Measurements from ENCODE around the gene E2F7. TPM values are rescaled to one million over a fixed set of nuclear protein-coding genes. Genes with fewer than 3 reads are reported as not detected.
"Not testable (repeated sequence)": the region's sequence is repeated elsewhere in the genome, so short reads cannot be mapped to it uniquely, and the experiment has no call there.

E2F7 gene, protein sequence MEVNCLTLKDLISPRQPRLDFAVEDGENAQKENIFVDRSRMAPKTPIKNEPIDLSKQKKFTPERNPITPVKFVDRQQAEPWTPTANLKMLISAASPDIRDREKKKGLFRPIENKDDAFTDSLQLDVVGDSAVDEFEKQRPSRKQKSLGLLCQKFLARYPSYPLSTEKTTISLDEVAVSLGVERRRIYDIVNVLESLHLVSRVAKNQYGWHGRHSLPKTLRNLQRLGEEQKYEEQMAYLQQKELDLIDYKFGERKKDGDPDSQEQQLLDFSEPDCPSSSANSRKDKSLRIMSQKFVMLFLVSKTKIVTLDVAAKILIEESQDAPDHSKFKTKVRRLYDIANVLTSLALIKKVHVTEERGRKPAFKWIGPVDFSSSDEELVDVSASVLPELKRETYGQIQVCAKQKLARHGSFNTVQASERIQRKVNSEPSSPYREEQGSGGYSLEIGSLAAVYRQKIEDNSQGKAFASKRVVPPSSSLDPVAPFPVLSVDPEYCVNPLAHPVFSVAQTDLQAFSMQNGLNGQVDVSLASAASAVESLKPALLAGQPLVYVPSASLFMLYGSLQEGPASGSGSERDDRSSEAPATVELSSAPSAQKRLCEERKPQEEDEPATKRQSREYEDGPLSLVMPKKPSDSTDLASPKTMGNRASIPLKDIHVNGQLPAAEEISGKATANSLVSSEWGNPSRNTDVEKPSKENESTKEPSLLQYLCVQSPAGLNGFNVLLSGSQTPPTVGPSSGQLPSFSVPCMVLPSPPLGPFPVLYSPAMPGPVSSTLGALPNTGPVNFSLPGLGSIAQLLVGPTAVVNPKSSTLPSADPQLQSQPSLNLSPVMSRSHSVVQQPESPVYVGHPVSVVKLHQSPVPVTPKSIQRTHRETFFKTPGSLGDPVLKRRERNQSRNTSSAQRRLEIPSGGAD
- total RNA-seq, result 4.0 TPM

DNA sequence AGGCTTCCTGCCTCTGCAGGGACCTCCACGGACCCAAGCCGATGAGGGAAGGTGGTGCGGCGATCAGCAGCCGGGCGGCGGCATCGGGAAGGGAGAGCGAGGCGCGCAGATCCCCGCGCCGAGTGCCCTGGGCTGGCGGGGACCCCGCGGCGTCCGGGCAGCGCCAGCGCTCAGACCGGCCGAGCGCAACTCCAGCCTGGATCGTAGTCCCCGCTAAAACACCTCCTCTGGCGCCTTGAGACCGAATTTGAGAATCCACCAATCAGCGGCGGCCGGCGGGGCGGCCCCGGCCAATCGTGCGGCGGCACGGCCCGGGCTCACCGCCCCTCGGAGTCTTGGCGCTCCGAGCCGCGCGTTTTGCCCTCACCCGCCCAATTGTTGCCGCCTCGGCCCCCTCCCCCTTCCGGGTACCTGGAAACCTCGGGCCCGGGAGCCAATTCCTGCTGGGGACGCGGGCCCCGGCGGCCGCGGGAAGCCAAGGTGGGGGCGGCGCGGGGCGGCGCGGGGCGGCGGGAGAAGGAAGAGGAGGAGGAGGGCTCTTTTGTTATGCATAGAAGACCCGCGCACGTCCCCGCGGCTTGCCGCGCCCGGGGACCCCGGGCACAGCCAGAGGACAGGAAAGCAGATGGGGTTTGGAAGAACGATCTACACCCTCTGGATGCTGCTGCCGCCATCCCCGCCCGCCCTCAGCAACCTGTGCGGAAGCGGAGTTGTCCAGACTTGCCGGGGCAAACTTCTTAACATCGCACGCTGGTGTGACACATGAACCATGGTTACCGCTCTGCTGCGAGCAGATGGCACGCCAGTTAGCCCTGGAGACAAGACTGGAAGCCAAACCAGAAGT, at the start of gene E2F7:
TSS of gene E2F7 (minus strand) at position 209 of the 844 bp plus-strand sequence. CDS start 934 bp downstream, outside the sequence.
- ATAC-seq, result peak; percentile 94

DNA sequence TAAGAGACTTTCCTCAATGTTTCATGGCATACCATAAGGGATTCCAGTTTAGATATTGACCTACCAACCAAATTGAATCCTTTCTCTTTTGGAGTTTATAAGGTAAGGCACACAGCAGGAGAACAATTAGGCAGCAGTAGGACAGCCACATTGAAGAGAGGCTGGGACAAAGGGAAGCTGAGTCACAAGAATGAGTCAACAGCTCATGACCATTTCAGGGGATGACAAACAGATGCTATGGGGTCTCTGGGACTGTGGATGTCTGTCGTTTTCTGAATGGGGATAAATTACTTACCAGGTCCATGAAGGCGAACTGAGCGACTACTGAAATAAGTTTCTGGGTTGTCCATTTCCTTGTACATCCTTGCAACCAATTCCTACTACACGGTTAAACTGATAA, 48.6 kb upstream of the E2F7 start:
- no peak for ATAC-seq

DNA sequence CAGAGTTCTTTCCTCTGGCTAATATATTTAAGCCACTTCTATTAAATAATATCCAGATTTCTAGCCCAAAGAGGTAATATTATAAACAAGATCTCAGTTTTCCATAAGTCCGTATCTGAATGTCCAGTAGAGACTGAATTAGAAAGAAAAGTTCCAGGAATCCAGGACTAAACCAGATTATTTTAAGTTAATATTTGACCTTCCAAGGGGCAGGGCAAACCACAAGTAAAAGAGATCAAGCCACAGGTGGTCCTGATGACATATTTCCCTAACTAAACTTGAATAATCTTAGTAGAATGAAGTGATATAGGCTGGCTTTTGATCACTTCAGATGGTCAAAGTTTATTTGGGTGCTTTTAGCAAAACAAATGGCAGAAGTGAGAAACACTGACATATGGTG, 43.3 kb upstream of the E2F7 start:
- ATAC-seq, result no peak

DNA sequence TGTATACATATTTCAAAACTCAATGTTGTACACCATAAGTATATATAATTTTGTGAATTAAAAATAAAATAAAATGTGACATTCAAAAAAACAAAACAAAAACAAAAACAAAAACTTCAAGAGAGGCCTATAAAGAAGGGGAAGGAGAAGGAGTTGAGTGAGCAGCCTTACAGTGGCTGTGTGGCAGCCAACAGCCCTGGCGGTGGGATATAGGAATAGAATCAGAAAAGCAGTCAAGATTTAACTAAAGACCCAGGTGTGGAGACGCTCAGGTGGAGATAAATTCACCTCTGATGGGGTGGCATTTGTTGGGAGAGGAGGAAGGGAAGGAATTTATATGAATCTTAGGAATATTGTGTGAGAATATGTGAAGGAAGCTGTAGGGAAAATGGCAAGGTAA, 41.8 kb upstream of the E2F7 start:
- ATAC-seq, result no peak

DNA sequence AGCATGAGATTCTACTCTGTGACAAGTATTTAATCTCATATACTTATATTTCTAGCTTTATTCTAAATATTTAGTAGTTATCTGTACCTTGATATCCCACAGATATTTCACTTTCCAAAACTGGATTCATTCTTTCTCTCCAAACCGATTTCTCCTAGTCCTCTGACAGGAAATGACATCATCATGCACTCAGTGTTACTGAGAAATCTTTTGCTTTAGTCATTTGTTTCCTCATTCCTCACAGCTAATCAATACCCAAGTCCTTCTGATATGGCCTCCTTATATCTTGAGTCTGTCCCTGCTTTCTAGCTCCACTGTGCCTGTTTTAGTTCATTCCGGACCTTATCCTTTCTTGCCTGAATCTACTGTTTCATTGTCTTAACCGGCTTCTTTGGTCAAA, 39.4 kb upstream of the E2F7 start:
- no peak for ATAC-seq

DNA sequence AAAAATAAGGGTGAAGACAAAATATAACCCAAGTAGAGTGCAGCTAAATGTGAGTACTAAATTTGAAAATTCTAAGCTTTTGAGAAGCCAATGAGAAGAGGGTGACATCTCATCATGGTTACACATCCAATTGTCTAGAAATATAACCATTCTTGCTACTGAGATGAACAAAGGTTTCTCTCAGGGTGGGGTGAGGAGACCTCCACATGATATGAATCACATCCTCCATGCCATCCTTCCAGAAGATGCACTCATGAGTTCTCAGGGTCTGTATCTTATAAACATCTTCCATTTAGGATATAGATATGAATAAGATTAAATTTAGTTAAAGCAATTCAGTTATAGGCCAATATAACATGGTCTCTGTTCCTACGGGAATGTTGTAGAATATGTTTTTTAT, 38.9 kb upstream of the E2F7 start:
- ATAC-seq, result no peak

DNA sequence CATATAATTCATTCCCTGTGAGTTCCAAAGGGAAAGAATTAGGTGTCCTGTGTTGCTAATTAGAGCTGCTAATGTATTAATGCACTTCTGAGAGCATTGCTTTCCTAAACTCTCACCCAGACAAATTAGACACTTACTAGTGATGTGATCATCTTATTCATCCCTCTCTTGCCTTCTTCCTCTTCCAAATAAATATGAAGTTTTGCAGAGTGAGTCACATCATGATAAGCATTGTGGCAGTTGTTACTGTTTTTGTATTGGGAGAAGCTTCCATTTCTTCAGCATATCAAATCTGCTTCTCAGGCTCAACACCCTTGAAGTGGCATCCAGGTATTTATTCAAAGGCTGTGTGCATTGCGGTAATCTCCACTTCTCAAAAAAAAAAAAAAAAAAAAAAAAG, 37.3 kb upstream of the E2F7 start:
- no peak for ATAC-seq

DNA sequence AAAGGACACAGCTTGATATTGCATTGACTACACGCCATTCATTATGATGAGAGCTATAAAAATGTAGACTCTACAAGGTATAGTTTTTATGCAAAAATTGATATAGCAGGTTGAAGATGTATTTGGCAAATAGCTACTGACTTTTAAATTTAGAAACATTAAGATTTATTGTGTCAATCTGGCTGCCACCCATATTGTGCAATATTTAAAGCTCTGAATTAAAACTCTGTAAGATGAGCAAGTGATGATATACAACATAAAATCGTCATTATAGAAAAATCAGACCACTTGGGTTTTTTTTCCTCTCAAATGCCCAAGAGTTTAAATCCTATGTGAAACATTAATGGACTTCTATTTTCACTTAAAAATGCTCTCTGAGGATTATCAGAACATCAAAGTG, 36.8 kb upstream of the E2F7 start:
- ATAC-seq, result no peak

DNA sequence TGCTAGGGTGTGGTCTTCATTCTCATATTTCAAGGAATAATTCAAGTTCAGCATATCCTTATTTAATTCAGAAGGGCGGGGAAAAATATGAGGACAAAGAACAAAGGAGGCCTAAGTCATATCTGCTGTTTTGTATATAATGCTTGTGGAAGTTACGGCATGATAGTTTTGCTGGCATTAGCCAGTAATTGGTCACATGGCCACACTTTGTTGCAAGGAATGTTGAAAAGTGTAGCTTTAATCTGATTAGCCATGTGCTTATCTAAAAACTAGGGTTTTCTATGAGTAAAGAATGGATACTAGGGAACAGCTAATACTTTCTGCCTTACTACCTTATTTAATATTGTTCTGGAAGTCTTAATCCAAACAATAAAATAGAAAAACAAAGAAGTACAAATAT, 34.4 kb upstream of the E2F7 start:
- ATAC-seq, result no peak

DNA sequence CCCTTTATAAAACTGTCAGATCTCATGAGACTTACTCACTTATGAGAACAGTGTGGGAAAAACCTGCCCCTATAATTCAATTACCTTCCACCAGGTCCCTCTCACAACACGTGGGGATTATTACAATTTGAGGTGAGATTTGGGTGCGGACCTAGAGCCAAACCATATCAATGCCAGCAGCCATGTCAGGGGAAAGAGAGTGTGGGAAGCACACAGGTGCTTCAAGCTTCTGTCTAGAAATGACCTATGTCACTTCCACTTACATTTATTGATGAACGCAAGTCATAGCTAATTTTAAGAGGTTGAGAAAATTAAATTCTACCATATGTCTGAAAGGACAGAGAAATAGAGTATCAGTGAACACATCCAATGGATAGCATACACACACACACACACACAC, 32.5 kb upstream of the E2F7 start:
- ATAC-seq, result no peak

DNA sequence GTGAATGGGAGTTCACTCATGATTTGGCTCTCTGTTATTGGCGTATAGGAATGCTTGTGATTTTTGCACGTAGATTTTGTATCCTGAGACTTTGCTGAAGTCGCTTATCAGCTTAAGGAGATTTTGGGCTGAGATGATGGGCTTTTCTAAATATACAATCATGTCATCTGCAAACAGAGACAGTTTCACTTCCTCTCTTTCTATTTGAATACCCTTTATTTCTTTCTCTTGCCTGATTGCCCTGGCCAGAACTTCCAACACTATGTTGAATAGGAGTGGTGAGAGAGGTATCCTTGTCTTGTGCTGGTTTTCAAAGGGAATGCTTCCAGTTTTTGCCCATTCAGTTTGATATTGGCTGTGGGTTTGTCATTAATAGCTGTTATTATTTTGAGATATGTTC, 26.9 kb upstream of the E2F7 start:
- ATAC-seq, result not testable (repeated sequence)

DNA sequence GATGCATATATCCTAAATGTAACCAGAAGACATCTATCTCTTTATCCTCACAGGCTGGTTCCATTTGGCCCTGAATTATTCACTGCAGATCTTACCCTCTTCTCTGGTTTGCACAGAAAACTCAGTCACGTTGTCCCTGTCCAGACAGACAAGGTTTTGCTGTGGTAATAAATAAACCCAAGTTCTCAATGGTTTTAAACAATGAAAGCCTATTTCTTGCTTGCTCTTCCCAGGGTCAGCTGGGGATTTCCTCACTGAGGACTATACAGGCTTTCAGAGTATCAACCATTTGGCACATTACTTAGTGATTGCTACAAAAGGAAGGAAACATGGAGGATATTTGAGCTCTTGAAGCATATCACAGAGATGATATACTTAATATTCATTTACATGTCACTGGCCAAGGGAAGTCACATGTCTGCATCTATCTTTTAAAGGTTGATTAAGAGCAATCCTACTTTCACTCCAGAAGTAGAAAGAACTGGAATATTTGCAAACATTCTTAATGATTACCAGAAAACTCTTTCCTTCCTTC, 24.4 kb upstream of the E2F7 start:
- ATAC-seq, result no peak

DNA sequence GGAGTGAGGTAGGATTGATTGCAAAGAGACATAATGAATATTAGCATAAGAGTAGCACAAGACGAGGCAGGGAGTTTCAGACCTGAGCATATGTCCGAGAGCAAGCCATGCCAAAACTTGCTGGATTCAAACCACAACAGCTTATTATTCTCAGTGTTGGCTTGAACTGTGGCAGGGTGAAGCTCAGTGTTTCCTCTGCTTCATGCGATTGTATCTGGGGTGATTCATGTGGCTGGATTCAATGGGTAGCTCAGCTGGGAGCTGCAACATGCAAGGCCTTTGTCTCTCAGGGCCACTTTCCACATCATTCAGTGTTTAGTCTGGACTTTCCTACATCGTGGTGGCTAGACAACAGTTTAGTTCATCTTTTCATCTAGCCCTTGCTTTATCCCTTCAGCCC, 22.1 kb upstream of the E2F7 start:
- ATAC-seq, result no peak

DNA sequence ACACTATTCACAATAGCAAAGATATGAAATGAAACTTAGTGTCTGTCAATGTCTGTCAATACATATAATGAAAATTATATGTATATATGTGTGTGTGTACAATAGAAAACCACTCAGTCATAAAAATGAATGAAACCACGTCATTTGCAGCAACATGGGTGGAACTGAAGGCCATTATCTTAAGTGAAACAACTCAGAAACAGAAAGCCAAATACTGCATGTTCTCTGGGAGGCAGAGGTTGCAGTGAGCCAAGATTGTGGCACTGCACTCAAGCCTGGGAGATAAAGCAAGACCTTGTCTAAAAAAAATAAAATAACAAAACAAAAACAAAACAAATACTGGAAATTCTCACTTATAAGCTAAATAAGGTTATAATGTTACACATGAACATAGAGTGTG, 16.7 kb upstream of the E2F7 start:
- ATAC-seq, result no peak

DNA sequence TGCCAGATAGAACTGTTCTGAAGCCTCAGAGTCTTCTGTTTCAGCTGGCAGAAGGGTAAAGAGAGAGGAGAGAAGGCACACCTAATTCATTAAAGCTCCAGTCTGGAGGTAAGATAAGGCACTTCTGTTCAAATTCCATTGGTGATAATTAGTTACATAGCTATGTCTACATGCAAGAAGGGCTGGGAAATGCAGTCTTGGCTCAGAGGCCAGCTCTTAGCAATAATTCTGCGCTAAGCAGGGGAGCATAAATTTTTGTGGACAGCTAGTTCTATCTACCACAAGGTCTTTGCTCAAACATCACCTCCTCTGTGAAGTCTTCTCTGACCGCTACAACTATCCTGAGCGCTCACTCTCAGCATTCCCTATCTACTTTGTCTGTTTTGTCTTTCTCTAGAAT, 14.3 kb upstream of the E2F7 start:
- no peak for ATAC-seq

DNA sequence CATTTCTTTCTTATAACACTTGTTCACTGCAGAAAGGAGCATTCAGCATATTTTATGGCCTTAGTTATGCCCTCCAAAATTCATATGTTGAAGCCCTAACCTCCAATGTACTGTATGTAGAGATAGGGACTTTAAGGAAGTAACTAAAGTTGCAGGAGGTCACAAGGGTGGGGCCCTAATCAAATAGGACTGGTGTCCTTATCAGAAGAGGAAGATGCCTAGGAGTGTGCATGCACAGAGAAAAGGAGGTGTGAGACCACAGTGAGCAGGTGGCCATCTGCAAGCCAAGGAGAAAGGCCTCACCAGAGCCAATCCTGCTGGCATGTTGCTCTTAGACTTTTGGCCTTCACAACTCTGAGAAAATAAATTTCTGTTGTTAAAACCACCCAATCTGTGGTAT, 12.9 kb upstream of the E2F7 start:
- ATAC-seq, result no peak

DNA sequence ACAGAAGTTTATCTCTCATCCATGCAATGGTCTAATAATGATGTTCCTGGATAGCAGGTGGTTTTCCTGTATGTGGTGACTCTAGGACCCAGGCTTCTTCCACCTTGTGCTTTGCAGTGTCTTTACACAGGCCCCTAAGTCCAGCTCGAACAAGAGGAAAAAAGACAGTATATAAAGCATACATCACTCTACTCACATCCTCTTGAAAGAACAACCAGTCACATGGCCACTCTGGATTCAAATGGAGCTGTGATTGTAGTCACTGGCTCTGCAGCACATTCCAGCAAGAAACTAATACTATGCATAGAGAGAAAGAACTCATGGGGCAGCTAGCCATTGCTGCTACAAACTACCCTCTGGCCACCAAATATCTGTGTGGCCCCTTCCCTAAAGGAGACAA, 11.5 kb upstream of the E2F7 start:
- no peak for ATAC-seq

DNA sequence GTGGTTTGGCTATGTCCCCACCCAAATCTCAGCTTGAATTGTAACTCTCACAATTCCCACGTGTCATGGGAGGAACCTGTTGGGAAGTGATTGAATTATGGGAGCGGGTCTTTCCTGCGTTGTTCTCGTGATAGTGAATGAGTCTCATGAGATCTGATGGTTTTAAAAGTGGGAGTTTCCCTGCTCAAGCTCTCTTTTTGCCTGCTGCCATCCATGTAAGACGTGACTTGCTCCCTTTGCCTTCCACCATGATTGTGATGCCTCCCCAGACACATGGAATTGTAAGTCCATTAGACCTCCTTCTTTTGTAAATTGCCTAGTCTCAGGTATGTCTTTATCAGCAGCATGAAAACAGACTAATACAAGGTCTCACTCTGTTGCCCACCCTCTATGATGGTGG, 8.5 kb upstream of the E2F7 start:
- ATAC-seq, result not testable (repeated sequence)

DNA sequence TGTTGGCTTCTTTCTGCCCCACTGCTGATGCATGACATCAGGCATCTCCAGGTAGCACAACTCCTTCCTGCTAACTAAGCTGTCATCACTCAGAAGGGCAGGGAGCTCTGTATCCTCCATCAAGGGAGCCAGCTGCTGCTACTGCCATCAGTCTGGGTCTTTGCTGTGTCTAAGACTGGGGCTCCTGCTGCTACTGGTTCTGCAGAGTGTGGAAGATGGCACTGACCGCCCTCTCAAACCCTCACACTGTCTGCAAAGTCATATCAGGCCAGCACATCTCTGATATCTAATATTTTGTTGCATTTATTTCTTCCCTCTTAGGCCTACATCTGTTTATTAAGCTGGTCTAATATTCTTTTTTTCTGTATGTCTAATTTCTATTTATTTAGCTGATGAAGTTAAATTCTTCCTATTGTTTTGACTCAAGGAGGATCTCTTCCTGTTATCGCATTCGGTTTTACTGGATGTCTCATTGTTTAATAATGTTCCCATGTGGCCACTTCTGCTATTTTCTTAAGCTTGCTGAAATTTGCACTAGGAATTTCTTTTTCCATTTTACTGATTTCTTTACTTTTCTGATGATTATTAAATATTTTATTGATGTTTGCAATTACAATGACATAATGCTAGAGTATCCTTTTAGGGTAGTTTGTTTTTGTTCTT, 7.6 kb upstream of the E2F7 start:
- ATAC-seq, result no peak

DNA sequence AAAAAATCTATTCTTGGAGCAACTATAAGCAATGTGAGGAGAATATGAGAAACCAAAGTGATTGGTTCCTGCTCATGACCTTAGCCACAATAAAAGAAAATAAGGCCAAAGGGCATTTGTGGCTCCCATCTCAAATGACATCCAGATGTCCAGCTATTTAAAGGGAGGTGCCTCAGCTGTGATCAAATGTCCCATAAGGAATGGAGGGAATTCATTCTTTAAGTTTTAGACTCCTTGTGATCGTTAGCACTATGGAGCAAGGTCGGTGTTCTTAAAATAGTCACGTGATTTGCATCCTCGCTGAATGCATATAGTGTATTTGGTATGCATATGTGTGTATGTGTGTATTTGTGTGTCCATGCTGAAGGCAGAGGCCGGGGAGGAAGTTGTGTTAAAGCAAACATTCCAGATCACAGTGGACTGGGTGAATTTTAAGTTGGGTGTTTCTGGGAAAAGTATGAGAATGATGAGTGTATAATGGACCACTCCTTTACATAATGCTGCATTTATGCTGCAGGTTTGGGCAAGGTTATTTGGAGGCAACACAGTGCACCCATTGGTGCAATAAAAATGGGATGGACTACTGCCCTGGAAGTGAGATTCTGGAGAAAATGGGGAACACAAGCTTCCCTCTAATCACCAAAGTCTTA, 5.6 kb upstream of the E2F7 start:
- no peak for ATAC-seq

DNA sequence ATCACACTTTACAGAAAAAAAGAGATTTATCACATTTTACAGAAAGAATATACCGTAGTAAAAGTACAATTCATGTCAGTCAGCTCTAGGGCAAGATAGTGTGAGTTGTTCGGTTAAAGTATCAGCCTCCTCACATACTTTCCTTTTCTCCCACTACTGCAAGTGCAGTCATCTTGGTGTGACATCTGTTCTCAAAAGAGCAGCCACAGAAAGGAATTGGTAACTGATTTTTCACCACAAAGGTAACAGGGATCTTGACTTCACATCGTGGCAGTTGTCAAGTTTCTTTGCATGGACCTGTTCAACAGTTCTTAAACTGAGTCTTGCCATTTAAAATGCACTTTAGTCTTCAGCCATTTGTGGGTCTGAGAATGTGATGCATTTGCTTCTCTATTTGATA, 5.0 kb upstream of the E2F7 start:
- no peak for ATAC-seq
